Measurements from ENCODE around the gene ARID5B. TPM values are rescaled to one million over a fixed set of nuclear protein-coding genes. Genes with fewer than 3 reads are reported as not detected.

Gene ARID5B
- total RNA-seq, 2 donors from 2014 or later: 67.9 to 90.1 TPM

DNA sequence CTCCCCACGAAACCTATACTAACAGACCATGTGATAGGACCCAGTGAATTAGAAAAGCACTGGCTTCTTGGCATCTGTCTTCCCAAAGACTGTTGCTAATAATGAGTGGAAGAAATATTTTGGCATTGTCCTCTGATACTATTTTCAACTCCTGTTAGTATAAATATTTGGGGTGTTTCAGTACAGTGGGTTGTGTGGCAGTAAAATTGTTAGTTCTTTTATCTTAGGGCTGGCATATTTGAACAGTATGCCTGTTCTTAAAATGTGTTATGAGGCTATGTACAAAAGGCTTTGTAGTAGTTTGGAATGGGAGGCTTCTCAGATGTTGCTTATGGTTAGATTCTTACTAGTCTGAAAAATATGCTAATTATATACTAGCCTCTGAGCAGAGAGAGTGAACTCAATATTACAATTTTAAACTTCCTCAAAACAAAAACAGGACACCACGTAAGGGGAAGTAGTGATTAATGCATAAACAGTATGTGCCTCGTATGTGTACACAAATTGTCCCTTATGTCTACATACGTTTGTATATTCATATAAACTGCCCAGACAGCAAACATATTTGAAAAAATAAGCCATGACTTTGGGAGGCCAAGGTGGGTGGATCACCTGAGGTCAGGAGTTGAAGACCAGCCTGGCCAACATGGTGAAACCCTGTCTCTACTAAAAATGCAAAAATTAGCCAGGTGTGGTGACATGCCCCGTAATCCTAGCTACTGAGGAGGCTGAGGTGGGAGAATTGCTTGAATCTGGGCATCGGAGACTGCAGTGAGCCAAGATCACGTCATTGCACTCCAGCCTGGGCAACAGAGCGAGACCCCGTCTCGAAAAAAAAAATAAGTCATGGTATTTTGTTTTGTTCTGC lies 115.4 kb downstream of the ARID5B start:
- Histone ChIP-seq H3K36me3 (no peaks in the 10 kb centered on the region), H3K4me1 (replicated peaks) (peaks cover 25% of the 10 kb centered on the region), H3K27ac (peak overlapping the region; percentile 50 to 76), H3K9me3 (no peaks in the 10 kb centered on the region), H3K4me3 (no peak overlapping the region), H3K27me3 (replicated peaks; ENCODE audit: insufficient read depth) (no peaks in the 10 kb centered on the region)
- WGBS: 62% methylated on average over 10 of the region's 10 CpGs
- no peak for DNase-seq (ENCODE audit: low spot score)
- intact Hi-C loops (cut with DNase I): no loop called here
- TF ChIP-seq, protein P1, sequence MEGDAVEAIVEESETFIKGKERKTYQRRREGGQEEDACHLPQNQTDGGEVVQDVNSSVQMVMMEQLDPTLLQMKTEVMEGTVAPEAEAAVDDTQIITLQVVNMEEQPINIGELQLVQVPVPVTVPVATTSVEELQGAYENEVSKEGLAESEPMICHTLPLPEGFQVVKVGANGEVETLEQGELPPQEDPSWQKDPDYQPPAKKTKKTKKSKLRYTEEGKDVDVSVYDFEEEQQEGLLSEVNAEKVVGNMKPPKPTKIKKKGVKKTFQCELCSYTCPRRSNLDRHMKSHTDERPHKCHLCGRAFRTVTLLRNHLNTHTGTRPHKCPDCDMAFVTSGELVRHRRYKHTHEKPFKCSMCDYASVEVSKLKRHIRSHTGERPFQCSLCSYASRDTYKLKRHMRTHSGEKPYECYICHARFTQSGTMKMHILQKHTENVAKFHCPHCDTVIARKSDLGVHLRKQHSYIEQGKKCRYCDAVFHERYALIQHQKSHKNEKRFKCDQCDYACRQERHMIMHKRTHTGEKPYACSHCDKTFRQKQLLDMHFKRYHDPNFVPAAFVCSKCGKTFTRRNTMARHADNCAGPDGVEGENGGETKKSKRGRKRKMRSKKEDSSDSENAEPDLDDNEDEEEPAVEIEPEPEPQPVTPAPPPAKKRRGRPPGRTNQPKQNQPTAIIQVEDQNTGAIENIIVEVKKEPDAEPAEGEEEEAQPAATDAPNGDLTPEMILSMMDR (IDR thresholded peaks at IDR 0.05): no peak
- TF ChIP-seq POLR2A (IDR thresholded peaks at IDR 0.05) (no peak), POLR2AphosphoS5 (IDR thresholded peaks at IDR 0.05) (peak; percentile 46)

DNA sequence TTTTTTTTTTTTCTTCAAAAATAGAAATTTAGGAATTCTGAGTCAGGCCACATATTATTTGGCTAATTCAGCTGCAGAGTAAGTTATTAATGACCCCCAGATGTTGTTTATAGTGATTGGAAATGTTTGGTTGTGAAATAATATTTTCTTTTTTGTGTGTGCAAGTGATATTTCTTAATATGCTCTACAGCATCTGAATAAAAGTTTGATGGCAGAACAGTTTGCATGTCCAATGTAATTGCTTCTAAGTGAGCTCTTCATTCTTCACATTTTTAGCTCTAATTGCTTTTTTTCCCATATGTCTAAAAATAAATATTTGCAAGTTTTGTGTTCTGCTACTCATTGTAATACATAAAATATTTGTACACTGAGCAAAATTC lies 116.0 kb downstream of the ARID5B start:
- Histone ChIP-seq H3K36me3 (no peaks in the 10 kb centered on the region), H3K4me1 (replicated peaks) (peaks cover 25% of the 10 kb centered on the region), H3K9me3 (no peaks in the 10 kb centered on the region), H3K4me3 (no peak overlapping the region), H3K27me3 (replicated peaks; ENCODE audit: insufficient read depth) (no peaks in the 10 kb centered on the region), H3K27ac (peak overlapping the region; percentile 50 to 76)
- intact Hi-C loops (cut with DNase I): no loop called here
- DNase-seq (ENCODE audit: low spot score): no peak
- no peak for TF ChIP-seq POLR2AphosphoS5 (IDR thresholded peaks at IDR 0.05)
- TF ChIP-seq POLR2A (IDR thresholded peaks at IDR 0.05): no peak
- TF ChIP-seq, protein P1 (IDR thresholded peaks at IDR 0.05): no peak

DNA sequence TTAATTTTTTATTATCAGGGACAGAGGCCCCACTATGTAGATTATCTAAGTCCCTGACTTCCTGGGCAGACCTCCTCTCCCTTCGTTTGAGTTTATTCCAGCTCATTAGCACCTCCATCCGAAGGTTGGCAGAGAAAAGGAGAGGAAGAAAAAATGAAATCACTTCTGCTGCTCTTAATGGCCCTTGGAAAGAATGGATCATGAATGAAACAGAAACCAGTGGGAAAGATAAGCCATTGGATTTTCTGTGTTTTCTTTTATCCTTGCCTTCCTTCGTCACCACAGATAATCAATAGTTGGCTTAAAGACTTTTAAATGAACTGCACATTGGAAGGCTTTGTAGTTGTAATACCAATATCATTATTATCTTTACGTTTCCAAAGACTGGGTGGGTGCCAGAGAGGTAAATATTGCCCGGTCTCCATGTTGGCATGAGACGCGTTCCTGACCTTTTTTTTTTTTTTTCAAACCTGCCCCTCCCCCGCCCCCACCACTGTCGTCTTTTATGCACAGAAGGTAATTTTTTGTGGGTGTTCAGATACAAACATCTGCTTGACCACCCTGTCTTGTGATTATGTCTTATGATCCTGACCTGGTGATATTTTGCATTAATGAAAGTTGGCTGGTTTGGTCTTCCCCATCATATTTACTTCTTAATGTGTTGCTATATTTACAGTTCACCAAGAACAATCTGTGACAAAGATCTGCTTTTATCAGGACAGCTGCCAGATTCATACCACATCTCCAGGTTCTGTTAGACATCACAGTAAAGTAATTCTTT lies 116.8 kb downstream of the ARID5B start:
- H3K27me3 ChIP-seq (replicated peaks; ENCODE audit: insufficient read depth): no peaks in the 10 kb centered on the region
- no peak for DNase-seq (ENCODE audit: low spot score)
- peaks cover 25% of the 10 kb centered on the region for H3K4me1 ChIP-seq (replicated peaks)
- no peak for TF ChIP-seq POLR2AphosphoS5 (IDR thresholded peaks at IDR 0.05)
- 42% methylated on average over 9 of the region's 9 CpGs for WGBS
- no peak overlapping the region for H3K4me3 ChIP-seq
- peak overlapping the region; percentile 76 to 77 for H3K27ac ChIP-seq
- intact Hi-C loops (cut with DNase I): no loop called here
- H3K9me3 ChIP-seq: no peaks in the 10 kb centered on the region
- no peaks in the 10 kb centered on the region for H3K36me3 ChIP-seq

DNA sequence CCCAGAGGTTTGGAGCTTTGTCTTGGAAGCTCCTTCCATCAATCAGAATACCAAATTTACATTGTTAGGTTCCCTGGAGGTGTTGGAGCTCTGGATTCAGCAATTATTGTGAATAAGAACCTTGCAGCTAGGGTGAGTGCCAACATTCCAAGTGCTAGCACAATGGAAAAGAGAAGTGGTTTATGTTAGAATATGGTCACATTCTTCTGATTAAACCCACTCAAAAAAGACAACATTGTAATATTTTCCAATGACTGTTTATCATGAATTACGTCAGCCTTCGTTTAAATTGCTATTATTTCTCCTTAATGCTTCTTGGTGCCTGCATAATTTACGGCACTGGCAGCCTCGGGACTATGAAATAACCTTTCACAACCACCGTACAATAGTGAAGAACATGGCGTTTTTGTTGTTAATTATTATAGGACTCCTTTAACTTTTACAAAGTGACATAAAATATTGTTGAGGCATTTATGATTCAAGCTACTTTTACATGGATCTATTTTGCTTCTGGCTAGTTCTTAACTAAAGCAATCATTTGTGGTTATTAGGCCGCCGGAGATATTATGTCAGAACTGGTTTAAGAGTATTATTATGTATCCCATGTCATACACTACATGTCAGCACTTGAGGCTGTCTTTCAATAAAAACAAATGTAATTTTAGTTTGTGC lies 117.7 kb downstream of the ARID5B start:
- intact Hi-C loops (cut with DNase I): no loop called here
- peak overlapping the region; percentile 76 to 77 for H3K27ac ChIP-seq

More for the DNA sequence above, 117.7 kb downstream of the ARID5B start:
- 18% methylated on average over 8 of the region's 8 CpGs for WGBS
- no peak for DNase-seq (ENCODE audit: low spot score)
- Histone ChIP-seq H3K4me1 (replicated peaks) (peaks cover 25% of the 10 kb centered on the region), H3K36me3 (no peaks in the 10 kb centered on the region), H3K4me3 (no peak overlapping the region), H3K27me3 (replicated peaks; ENCODE audit: insufficient read depth) (no peaks in the 10 kb centered on the region), H3K9me3 (no peaks in the 10 kb centered on the region)
- TF ChIP-seq, protein P1 (IDR thresholded peaks at IDR 0.05): no peak
- TF ChIP-seq POLR2AphosphoS5 (IDR thresholded peaks at IDR 0.05): peak; percentile 7

All from prostate gland (tissue), 2 donors.